B cell (primary cell): ENCODE measurements around the gene GATAD2B. TPM values are rescaled to one million over a fixed set of nuclear protein-coding genes. Genes with fewer than 3 reads are reported as not detected.

Source experiments
- ATAC-seq: fragments of 200-7000 bp; cut with Tn5 transposase; one replicate; pipeline ENCODE4 v1.10.0; 2021; ENCODE audit warnings: low read depth, mild to moderate bottlenecking, moderate number of reproducible peaks, moderate library complexity
- CTCF ChIA-PET: fragments of 350-600 bp; sonication (Branson Sonifier 250); formaldehyde crosslinking; loops from one replicate; lab custom pipeline; 2021; ENCODE audit warnings: antibody characterized with exemption, inconsistent platforms; lab: Charles Lee
- POLR2A ChIA-PET: fragments of 350-600 bp; sonication (Branson Sonifier 250); formaldehyde crosslinking; loops from one replicate; lab custom pipeline; 2021; ENCODE audit warnings: antibody characterized with exemption; lab: Charles Lee
- DNase-seq: peaks from one replicate; pipeline ENCODE4 v3.0.0; 2013
- H2AFZ ChIP-seq: 2 replicates; pipeline ENCODE4 v1.6.1; 2012; ENCODE audit warnings: mild to moderate bottlenecking, low read depth, low read length; ENCODE audit not compliant: insufficient read depth, poor library complexity, severe bottlenecking
- H3K27ac ChIP-seq, 2 donors: 1 replicate in 1 of 2; 2 replicates in 1 of 2; pipeline ENCODE4 v1.5.1; 2012 to 2013; ENCODE audit warnings: low read length in 2 of 2, mild to moderate bottlenecking in 2 of 2, moderate library complexity in 1 of 2
- H3K27me3 ChIP-seq, 4 experiments: fragments of 200-600 bp in 1 of 4; sonication (generic) in 1 of 4; replicated peaks in 1 of 4; 1 replicate in 2 of 4; 2 replicates in 2 of 4; pipeline versions ENCODE4 v1.6.1 to v1.7.0; 2013 to 2016; ENCODE audit warnings: low read length in 3 of 4, mild to moderate bottlenecking in 2 of 4, mixed read lengths in 1 of 4, moderate library complexity in 1 of 4; ENCODE audit not compliant: insufficient read depth in 4 of 4, control insufficient read depth in 3 of 4; ENCODE audit errors: control extremely low read depth in 1 of 4
- H3K36me3 ChIP-seq, 2 experiments: replicated peaks in 1 of 2; 1 replicate in 1 of 2; 2 replicates in 1 of 2; pipeline versions ENCODE4 v1.6.1 to v1.7.1; 2013; ENCODE audit warnings: low read length in 1 of 2; ENCODE audit not compliant: insufficient read depth in 2 of 2, control insufficient read depth in 1 of 2; ENCODE audit errors: control extremely low read depth in 1 of 2, extremely low read depth in 1 of 2
- H3K4me1 ChIP-seq, 2 donors: fragments of 200-600 bp in 1 of 2; sonication (generic) in 1 of 2; 1 replicate in 1 of 2; 2 replicates in 1 of 2; pipeline versions ENCODE4 v1.5.1 to v1.6.1; 2013 to 2017; ENCODE audit warnings: low read length in 2 of 2; ENCODE audit not compliant: control insufficient read depth in 2 of 2, insufficient read depth in 2 of 2
- H3K4me2 ChIP-seq: replicated peaks from 2 replicates; pipeline ENCODE3; 2012; ENCODE audit warnings: mild to moderate bottlenecking, low read depth, low read length; ENCODE audit not compliant: poor library complexity, severe bottlenecking
- H3K4me3 ChIP-seq, 5 experiments: fragments of 200-600 bp in 1 of 5; sonication (generic) in 1 of 5; 1 replicate in 3 of 5; 2 replicates in 2 of 5; pipeline versions ENCODE4 v1.5.1 to v1.7.0; 2011 to 2016; ENCODE audit warnings: low read length in 4 of 5, mild to moderate bottlenecking in 4 of 5, low read depth in 2 of 5, control low read depth in 1 of 5, moderate library complexity in 1 of 5; ENCODE audit not compliant: insufficient read depth in 1 of 5; ENCODE audit errors: control extremely low read depth in 1 of 5, extremely low read depth in 1 of 5
- H3K79me2 ChIP-seq: fragments of 200-600 bp; sonication (generic); one replicate; pipeline ENCODE4 v1.6.0; 2016; ENCODE audit warnings: low read length; ENCODE audit not compliant: control insufficient read depth, insufficient read depth
- H3K9ac ChIP-seq: fragments of 200-600 bp; sonication (generic); 2 replicates; pipeline ENCODE4 v1.6.1; 2017; ENCODE audit warnings: mild to moderate bottlenecking, low read length, moderate library complexity
- H3K9me3 ChIP-seq, 3 donors: one replicate each; pipeline versions ENCODE4 v1.6.1 to v1.7.1; 2013; ENCODE audit warnings: low read length in 2 of 3; ENCODE audit not compliant: control insufficient read depth in 2 of 3, insufficient read depth in 1 of 3; ENCODE audit errors: control extremely low read depth in 1 of 3
- H4K20me1 ChIP-seq: 2 replicates; pipeline ENCODE4 v1.6.0; 2012; ENCODE audit warnings: mild to moderate bottlenecking, low read length; ENCODE audit not compliant: insufficient read depth, control insufficient read depth, poor library complexity, severe bottlenecking
- H3K27ac Mint-ChIP-seq: one replicate; pipeline ENCODE4 v1.8.0; 2021; ENCODE audit warnings: mixed read lengths
- H3K27me3 Mint-ChIP-seq: one replicate; pipeline ENCODE4 v1.8.0; 2021; ENCODE audit warnings: mixed read lengths
- H3K4me1 Mint-ChIP-seq: one replicate; pipeline ENCODE4 v1.8.0; 2021; ENCODE audit warnings: mixed read lengths
- H3K4me3 Mint-ChIP-seq: one replicate; pipeline ENCODE4 v1.8.0; 2021; ENCODE audit warnings: mixed read lengths
- H3K9me3 Mint-ChIP-seq: one replicate; pipeline ENCODE4 v1.8.0; 2022; ENCODE audit warnings: mixed read lengths; ENCODE audit not compliant: insufficient read depth
- CTCF ChIP-seq: fragments of 200-600 bp; IDR thresholded peaks from one replicate; pipeline ENCODE4 v1.8.0; 2022; ENCODE audit warnings: antibody characterized with exemption, mild to moderate bottlenecking
- EZH2 ChIP-seq: IDR thresholded peaks from 2 replicates; pipeline ENCODE4 v1.6.1; 2012; ENCODE audit warnings: borderline replicate concordance, low read depth, mild to moderate bottlenecking, moderate library complexity, low read length; ENCODE audit not compliant: insufficient read depth, poor library complexity, severe bottlenecking
- WGBS: methylation state at CpG from one replicate; pipeline ENCODE4 v1.1.5; 2013; ENCODE audit warnings: missing lambda C conversion rate; ENCODE audit not compliant: insufficient coverage; 5-methylcytosine and 5-hydroxymethylcytosine counted together
- intact Hi-C: fragments of 100-400 bp; cut with micrococcal nuclease; formaldehyde crosslinking; loops from one replicate; pipeline ENCODE4 v1.10.0; 2022
- polyA plus RNA-seq: library from polyadenylated mRNA; depleted of rRNA; stranded (reverse); fragments of >200 nt; gene quantifications from 2 replicates; pipeline ENCODE4 v1.2.3, GENCODE V29; 2012
- total RNA-seq, 2 donors: library from RNA; stranded (reverse); fragments of 120-200 nt in 1 of 2; gene quantifications; 1 replicate in 1 of 2; 2 replicates in 1 of 2; pipeline versions ENCODE4 v1.2.3 to v1.2.4, GENCODE V29; 2013 to 2022

Gene GATAD2B
- total and polyA plus RNA-seq, 2 donors (not counting 1 experiment from before 2014, with no cell fraction given): 16.7 to 105 TPM

- peaks cover 17 to 97% of the 10 kb centered on the region in 2 experiments for H3K36me3 ChIP-seq
Measured at GRCh38 chr1:153937331-153937730, 14.6 kb upstream of the GATAD2B start.

More at GRCh38 chr1:153937331-153937730, 14.6 kb upstream of the GATAD2B start:
- WGBS: 98% methylated on average over 9 of the region's 10 CpGs
- POLR2A ChIA-PET: interaction anchor here (1.0 kb wide), 1 partner anchor 9 kb away, joined by 3 read pairs; no protein-coding TSS in a partner anchor
- H3K9ac ChIP-seq: no peak overlapping the region
- H3K4me1 Mint-ChIP-seq: peaks cover 9% of the 10 kb centered on the region
- ATAC-seq (no peak), DNase-seq (no peak)
- H3K4me1 ChIP-seq: peaks cover 0 to 5% of the 10 kb centered on the region in 2 donors
- no peaks in the 10 kb centered on the region for H3K27me3 ChIP-seq
- intact Hi-C loops: no loop called here
- CTCF ChIA-PET: interaction anchor here (0.9 kb wide), 1 partner anchor 140 kb away, joined by 3 read pairs; no protein-coding TSS in a partner anchor
- no peak overlapping the region for H2AFZ ChIP-seq
- no peaks in the 10 kb centered on the region for H3K9me3 Mint-ChIP-seq
- H3K27ac Mint-ChIP-seq: no peak overlapping the region
- peaks cover 49% of the 10 kb centered on the region for H3K79me2 ChIP-seq
- H3K4me3 Mint-ChIP-seq: no peak overlapping the region
- no peaks in the 10 kb centered on the region for H3K9me3 ChIP-seq
- peaks cover 63% of the 10 kb centered on the region for H4K20me1 ChIP-seq
- no peak overlapping the region for H3K4me2 ChIP-seq
- H3K27ac ChIP-seq: no peak overlapping the region
- no peaks in the 10 kb centered on the region for H3K27me3 Mint-ChIP-seq
- TF ChIP-seq CTCF: no peak
- TF ChIP-seq EZH2: no peak
- H3K4me3 ChIP-seq: no peak overlapping the region
